ENCODE results near the gene CCSAP.

GRCh38 chr1:229384822-229385221, 42.0 kb upstream of the CCSAP start:
- TF ChIP-seq, protein P1, sequence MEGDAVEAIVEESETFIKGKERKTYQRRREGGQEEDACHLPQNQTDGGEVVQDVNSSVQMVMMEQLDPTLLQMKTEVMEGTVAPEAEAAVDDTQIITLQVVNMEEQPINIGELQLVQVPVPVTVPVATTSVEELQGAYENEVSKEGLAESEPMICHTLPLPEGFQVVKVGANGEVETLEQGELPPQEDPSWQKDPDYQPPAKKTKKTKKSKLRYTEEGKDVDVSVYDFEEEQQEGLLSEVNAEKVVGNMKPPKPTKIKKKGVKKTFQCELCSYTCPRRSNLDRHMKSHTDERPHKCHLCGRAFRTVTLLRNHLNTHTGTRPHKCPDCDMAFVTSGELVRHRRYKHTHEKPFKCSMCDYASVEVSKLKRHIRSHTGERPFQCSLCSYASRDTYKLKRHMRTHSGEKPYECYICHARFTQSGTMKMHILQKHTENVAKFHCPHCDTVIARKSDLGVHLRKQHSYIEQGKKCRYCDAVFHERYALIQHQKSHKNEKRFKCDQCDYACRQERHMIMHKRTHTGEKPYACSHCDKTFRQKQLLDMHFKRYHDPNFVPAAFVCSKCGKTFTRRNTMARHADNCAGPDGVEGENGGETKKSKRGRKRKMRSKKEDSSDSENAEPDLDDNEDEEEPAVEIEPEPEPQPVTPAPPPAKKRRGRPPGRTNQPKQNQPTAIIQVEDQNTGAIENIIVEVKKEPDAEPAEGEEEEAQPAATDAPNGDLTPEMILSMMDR (IDR thresholded peaks at IDR 0.05): no peak
- TF ChIP-seq POLR2A (IDR thresholded peaks at IDR 0.05): no peak

Measured in adrenal gland (tissue), 5 donors.